Esophagus muscularis mucosa (tissue), 3 donors: ENCODE results near the gene TBX5.

ENCODE experiments used
- POLR2A ChIP-seq: fragments of 450-650 bp; IDR thresholded peaks from one replicate; pipeline ENCODE4 v1.6.1; 2017; ENCODE audit warnings: antibody characterized with exemption, moderate library complexity, mild to moderate bottlenecking, low read depth
- TF ChIP-seq, protein P1 (sequence below), 3 experiments: fragments of 200-600 bp in 2 of 3; fragments of 450-650 bp in 1 of 3; sonication (generic) in 2 of 3; IDR thresholded peaks; one replicate each; pipeline ENCODE4 v1.5.1; 2017 to 2019; ENCODE audit warnings: antibody characterized with exemption in 3 of 3, mild to moderate bottlenecking in 2 of 3, moderate library complexity in 1 of 3

GRCh38 chr12:114395755-114396152 is 10.2 kb downstream of the TBX5 start:
- TF ChIP-seq, protein P1, sequence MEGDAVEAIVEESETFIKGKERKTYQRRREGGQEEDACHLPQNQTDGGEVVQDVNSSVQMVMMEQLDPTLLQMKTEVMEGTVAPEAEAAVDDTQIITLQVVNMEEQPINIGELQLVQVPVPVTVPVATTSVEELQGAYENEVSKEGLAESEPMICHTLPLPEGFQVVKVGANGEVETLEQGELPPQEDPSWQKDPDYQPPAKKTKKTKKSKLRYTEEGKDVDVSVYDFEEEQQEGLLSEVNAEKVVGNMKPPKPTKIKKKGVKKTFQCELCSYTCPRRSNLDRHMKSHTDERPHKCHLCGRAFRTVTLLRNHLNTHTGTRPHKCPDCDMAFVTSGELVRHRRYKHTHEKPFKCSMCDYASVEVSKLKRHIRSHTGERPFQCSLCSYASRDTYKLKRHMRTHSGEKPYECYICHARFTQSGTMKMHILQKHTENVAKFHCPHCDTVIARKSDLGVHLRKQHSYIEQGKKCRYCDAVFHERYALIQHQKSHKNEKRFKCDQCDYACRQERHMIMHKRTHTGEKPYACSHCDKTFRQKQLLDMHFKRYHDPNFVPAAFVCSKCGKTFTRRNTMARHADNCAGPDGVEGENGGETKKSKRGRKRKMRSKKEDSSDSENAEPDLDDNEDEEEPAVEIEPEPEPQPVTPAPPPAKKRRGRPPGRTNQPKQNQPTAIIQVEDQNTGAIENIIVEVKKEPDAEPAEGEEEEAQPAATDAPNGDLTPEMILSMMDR (IDR thresholded peaks at IDR 0.05), result no peak
- TF ChIP-seq POLR2A, result no peak
